Neural progenitor cell (in vitro differentiated cells): ENCODE results near the gene LDB3. TPM values are rescaled to one million over a fixed set of nuclear protein-coding genes. Genes with fewer than 3 reads are reported as not detected.

Source experiments
- DNase-seq: peaks from one replicate; pipeline ENCODE4 v3.0.0-alpha.2; 2016; ENCODE audit warnings: low spot score
- H2AFZ ChIP-seq: fragments of 200-600 bp; sonication (generic); replicated peaks from 2 replicates; pipeline ENCODE4 v1.6.1; 2016; ENCODE audit warnings: antibody characterized with exemption
- H3F3A ChIP-seq: fragments of 200-600 bp; sonication (generic); 2 replicates; pipeline ENCODE4 v1.6.1; 2016; ENCODE audit warnings: antibody characterized with exemption, low read depth
- H3K27ac ChIP-seq: fragments of 200-600 bp; sonication (generic); 2 replicates; pipeline ENCODE4 v1.5.1; 2016; ENCODE audit warnings: mild to moderate bottlenecking
- H3K27me3 ChIP-seq: fragments of 200-600 bp; sonication (generic); 2 replicates; pipeline ENCODE4 v1.6.1; 2016; ENCODE audit warnings: mild to moderate bottlenecking, moderate library complexity
- H3K36me3 ChIP-seq: fragments of 200-600 bp; sonication (generic); 2 replicates; pipeline ENCODE4 v1.5.1; 2016
- H3K4me1 ChIP-seq: fragments of 200-600 bp; sonication (generic); 2 replicates; pipeline ENCODE4 v1.6.1; 2016; ENCODE audit warnings: mixed run types
- H3K4me2 ChIP-seq: fragments of 200-600 bp; sonication (generic); 2 replicates; pipeline ENCODE4 v1.6.1; 2016
- H3K4me3 ChIP-seq: fragments of 200-600 bp; sonication (generic); 2 replicates; pipeline ENCODE4 v1.5.1; 2016
- H3K79me2 ChIP-seq: fragments of 200-600 bp; sonication (generic); 2 replicates; pipeline ENCODE4 v1.6.1; 2016; ENCODE audit warnings: low read depth
- H3K9ac ChIP-seq: fragments of 200-600 bp; sonication (generic); 2 replicates; pipeline ENCODE4 v1.6.1; 2016
- H3K9me3 ChIP-seq: fragments of 200-600 bp; sonication (generic); 2 replicates; pipeline ENCODE4 v1.5.1; 2016; ENCODE audit warnings: low read depth
- H4K20me1 ChIP-seq: fragments of 200-600 bp; sonication (generic); 2 replicates; pipeline ENCODE4 v1.6.1; 2016; ENCODE audit warnings: low read depth
- H3K27ac Mint-ChIP-seq: 3 replicates; pipeline ENCODE4 v1.8.0; 2021; ENCODE audit warnings: mixed read lengths
- H3K27me3 Mint-ChIP-seq: 2 replicates; pipeline ENCODE4 v1.8.0; 2022; ENCODE audit warnings: low read depth, mild to moderate bottlenecking, inconsistent platforms, moderate library complexity, mixed read lengths; ENCODE audit not compliant: insufficient read depth
- H3K36me3 Mint-ChIP-seq: 3 replicates; pipeline ENCODE4 v1.8.0; 2021; ENCODE audit warnings: mixed read lengths
- H3K4me1 Mint-ChIP-seq: 3 replicates; pipeline ENCODE4 v1.8.0; 2021; ENCODE audit warnings: mixed read lengths
- H3K4me3 Mint-ChIP-seq: 3 replicates; pipeline ENCODE4 v1.8.0; 2021; ENCODE audit warnings: mild to moderate bottlenecking, moderate library complexity, mixed read lengths
- H3K9me3 Mint-ChIP-seq: 3 replicates; pipeline ENCODE4 v1.8.0; 2020; ENCODE audit warnings: mixed read lengths
- EZH2 ChIP-seq: fragments of 200-600 bp; sonication (generic); IDR thresholded peaks from 2 replicates; pipeline ENCODE4 v1.6.1; 2017; ENCODE audit warnings: antibody characterized with exemption, mild to moderate bottlenecking, moderate library complexity
- EZH2phosphoT487 ChIP-seq: fragments of 200-600 bp; sonication (generic); IDR thresholded peaks from 2 replicates; pipeline ENCODE4 v1.6.1; 2017; ENCODE audit warnings: antibody characterized with exemption
- total RNA-seq: library from RNA; depleted of rRNA; stranded (reverse); fragments of >200 nt; gene quantifications from 2 replicates; pipeline ENCODE4 v1.2.3, GENCODE V29; 2015; ENCODE audit warnings: low replicate concordance
- TF ChIP-seq, protein P1 (sequence below): fragments of 200-600 bp; sonication (generic); IDR thresholded peaks from 2 replicates; pipeline ENCODE4 v1.5.1; 2017; ENCODE audit warnings: antibody characterized with exemption, mild to moderate bottlenecking

LDB3 gene
- total RNA-seq, 1 donor from 2014 or later = not detected

DNA sequence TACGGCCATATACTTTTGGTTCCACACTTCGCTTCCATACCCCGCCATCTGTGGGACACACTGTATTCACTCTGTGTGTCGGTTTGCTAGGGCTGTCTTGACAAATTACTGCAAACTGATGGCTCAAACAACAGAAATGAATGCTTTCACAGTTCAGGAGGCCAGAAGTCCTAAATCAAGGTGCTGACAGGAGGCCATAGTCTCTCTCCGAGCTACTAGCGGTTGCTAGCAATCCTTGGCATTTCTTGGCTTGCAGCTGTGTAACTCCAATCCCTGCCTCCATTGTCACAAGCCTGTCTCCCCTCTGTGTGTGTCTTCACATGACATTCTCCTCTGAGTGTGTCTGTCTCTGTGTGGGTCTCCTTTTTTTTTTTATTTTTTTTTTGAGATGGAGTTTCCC is 59.2 kb downstream of the LDB3 start:
- TF ChIP-seq EZH2 (no peak), EZH2phosphoT487 (no peak)
- TF ChIP-seq, protein P1, sequence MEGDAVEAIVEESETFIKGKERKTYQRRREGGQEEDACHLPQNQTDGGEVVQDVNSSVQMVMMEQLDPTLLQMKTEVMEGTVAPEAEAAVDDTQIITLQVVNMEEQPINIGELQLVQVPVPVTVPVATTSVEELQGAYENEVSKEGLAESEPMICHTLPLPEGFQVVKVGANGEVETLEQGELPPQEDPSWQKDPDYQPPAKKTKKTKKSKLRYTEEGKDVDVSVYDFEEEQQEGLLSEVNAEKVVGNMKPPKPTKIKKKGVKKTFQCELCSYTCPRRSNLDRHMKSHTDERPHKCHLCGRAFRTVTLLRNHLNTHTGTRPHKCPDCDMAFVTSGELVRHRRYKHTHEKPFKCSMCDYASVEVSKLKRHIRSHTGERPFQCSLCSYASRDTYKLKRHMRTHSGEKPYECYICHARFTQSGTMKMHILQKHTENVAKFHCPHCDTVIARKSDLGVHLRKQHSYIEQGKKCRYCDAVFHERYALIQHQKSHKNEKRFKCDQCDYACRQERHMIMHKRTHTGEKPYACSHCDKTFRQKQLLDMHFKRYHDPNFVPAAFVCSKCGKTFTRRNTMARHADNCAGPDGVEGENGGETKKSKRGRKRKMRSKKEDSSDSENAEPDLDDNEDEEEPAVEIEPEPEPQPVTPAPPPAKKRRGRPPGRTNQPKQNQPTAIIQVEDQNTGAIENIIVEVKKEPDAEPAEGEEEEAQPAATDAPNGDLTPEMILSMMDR = no peak
- no peak for DNase-seq

DNA sequence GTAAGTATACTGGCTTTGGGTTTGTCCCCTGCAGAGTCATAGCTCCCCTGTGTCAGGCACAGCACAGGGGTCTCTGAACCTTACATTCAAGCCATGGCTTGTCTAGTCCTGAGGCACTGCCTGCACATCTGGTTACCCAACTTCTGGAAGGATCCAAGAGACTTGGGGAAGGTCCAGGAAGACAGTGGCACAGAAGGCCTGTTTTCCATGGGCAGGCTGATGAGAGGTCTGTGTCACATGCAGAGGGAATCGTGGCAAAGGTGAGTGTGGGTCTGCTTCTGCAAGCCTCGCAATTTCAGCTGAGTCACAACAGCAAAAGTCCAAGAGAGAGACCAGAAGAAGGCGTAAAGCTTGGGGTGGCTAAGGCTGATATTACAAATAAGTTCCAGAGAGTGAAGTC is 59.7 kb downstream of the LDB3 start:
- H3K4me1 ChIP-seq = peaks cover 3% of the 10 kb centered on the region
- no peaks in the 10 kb centered on the region for H3K9me3 ChIP-seq
- no peak overlapping the region for H3K27ac Mint-ChIP-seq
- peaks cover 3% of the 10 kb centered on the region for H3K27me3 Mint-ChIP-seq
- no peaks in the 10 kb centered on the region for H3K36me3 Mint-ChIP-seq
- H2AFZ ChIP-seq = no peak overlapping the region
- H3K9me3 Mint-ChIP-seq = no peaks in the 10 kb centered on the region
- H3K4me2 ChIP-seq = no peak overlapping the region
- H3K4me3 Mint-ChIP-seq = no peak overlapping the region
- no peak overlapping the region for H3K9ac ChIP-seq
- peaks cover 4% of the 10 kb centered on the region for H3F3A ChIP-seq
- H3K36me3 ChIP-seq = no peaks in the 10 kb centered on the region
- H3K27me3 ChIP-seq = no peaks in the 10 kb centered on the region
- peaks cover 5% of the 10 kb centered on the region for H3K4me1 Mint-ChIP-seq
- H4K20me1 ChIP-seq = no peaks in the 10 kb centered on the region
- no peak overlapping the region for H3K4me3 ChIP-seq
- no peak for DNase-seq
- H3K79me2 ChIP-seq = no peaks in the 10 kb centered on the region
- TF ChIP-seq, protein P1 = no peak
- TF ChIP-seq EZH2 (no peak), EZH2phosphoT487 (no peak)
- no peak overlapping the region for H3K27ac ChIP-seq

More for the DNA sequence above, 59.2 kb downstream of the LDB3 start:
- Histone ChIP-seq H3K27me3 (no peaks in the 10 kb centered on the region), H2AFZ (no peak overlapping the region), H4K20me1 (no peaks in the 10 kb centered on the region), H3K27ac (no peak overlapping the region), H3K4me2 (no peak overlapping the region), H3F3A (no peaks in the 10 kb centered on the region), H3K4me3 (no peak overlapping the region), H3K79me2 (no peaks in the 10 kb centered on the region), H3K4me1 (no peaks in the 10 kb centered on the region), H3K9ac (no peak overlapping the region), H3K36me3 (no peaks in the 10 kb centered on the region), H3K9me3 (no peaks in the 10 kb centered on the region)
- Mint-ChIP-seq H3K4me3 (no peak overlapping the region), H3K4me1 (no peaks in the 10 kb centered on the region), H3K9me3 (no peaks in the 10 kb centered on the region), H3K36me3 (no peaks in the 10 kb centered on the region), H3K27me3 (peaks cover 3% of the 10 kb centered on the region), H3K27ac (no peak overlapping the region)

DNA sequence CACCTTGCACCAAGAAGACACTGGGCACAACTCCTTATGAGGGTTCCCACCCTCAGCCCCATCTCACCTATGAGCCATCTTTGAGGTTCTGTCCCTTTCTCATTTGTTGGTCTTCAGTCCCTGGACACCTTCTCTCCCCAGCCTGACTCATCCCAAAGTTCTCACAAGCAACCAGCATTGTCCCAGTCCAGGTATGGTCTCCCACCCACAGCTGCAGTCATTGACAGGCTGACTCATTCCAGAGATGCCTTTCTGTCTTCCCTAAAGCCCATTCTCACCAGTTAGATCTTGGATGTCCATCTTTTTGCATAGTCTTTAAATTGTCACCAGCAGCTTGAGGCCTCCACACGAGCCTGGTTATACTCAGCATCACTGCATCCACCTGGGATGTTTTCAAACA is 61.4 kb downstream of the LDB3 start:
- Histone ChIP-seq H3K4me3 (no peak overlapping the region), H3K4me2 (no peak overlapping the region), H3K79me2 (no peaks in the 10 kb centered on the region), H3K9ac (no peak overlapping the region), H3K4me1 (peaks cover 8% of the 10 kb centered on the region), H3K27ac (no peak overlapping the region), H3F3A (peaks cover 5% of the 10 kb centered on the region), H4K20me1 (no peaks in the 10 kb centered on the region), H3K9me3 (no peaks in the 10 kb centered on the region), H3K36me3 (no peaks in the 10 kb centered on the region), H2AFZ (no peak overlapping the region), H3K27me3 (no peaks in the 10 kb centered on the region)
- TF ChIP-seq EZH2 = no peak
- peaks cover 10% of the 10 kb centered on the region for H3K4me1 Mint-ChIP-seq
- H3K4me3 Mint-ChIP-seq = no peak overlapping the region
- no peaks in the 10 kb centered on the region for H3K9me3 Mint-ChIP-seq
- peaks cover 7% of the 10 kb centered on the region for H3K27me3 Mint-ChIP-seq
- no peak overlapping the region for H3K27ac Mint-ChIP-seq
- H3K36me3 Mint-ChIP-seq = no peaks in the 10 kb centered on the region
- DNase-seq = no peak

DNA sequence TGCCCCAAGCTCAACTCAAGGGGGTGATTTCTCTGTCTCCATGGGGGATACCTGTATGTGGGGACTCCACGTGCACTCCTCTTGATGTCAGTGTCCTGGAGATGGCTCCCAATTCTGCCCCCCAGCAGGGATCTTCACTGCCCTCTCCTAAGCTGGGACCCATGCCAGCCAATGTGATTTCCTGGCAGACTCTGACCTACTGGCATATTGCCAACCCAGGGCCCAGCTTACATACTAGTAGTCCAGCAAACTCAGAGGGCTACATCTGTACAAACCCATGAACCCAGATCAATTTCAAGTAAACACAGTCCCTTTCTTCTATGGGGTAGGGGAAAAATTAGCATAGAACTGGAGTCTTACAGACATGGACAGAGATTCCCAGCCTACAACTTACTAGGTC is 61.9 kb downstream of the LDB3 start:
- H4K20me1 ChIP-seq = no peaks in the 10 kb centered on the region
- no peaks in the 10 kb centered on the region for H3K9me3 ChIP-seq
- Mint-ChIP-seq H3K4me1 (peaks cover 10% of the 10 kb centered on the region), H3K27me3 (peaks cover 7% of the 10 kb centered on the region), H3K4me3 (no peak overlapping the region), H3K27ac (no peak overlapping the region), H3K36me3 (no peaks in the 10 kb centered on the region), H3K9me3 (no peaks in the 10 kb centered on the region)
- H2AFZ ChIP-seq = no peak overlapping the region
- no peak overlapping the region for H3K4me2 ChIP-seq
- H3K4me3 ChIP-seq = no peak overlapping the region
- no peak overlapping the region for H3K9ac ChIP-seq
- no peaks in the 10 kb centered on the region for H3K79me2 ChIP-seq
- TF ChIP-seq EZH2phosphoT487 = no peak
- TF ChIP-seq, protein P1 = no peak
- no peak for TF ChIP-seq EZH2
- H3K36me3 ChIP-seq = no peaks in the 10 kb centered on the region
- peaks cover 5% of the 10 kb centered on the region for H3F3A ChIP-seq
- no peaks in the 10 kb centered on the region for H3K27me3 ChIP-seq
- DNase-seq = no peak
- peaks cover 8% of the 10 kb centered on the region for H3K4me1 ChIP-seq
- H3K27ac ChIP-seq = no peak overlapping the region
